Lower lobe of right lung (tissue), 2 donors: ENCODE measurements around the gene SLIT3. TPM values are rescaled to one million over a fixed set of nuclear protein-coding genes. Genes with fewer than 3 reads are reported as not detected.

Experiments
- ATAC-seq, 2 donors: fragments of 200-7000 bp; cut with Tn5 transposase; one replicate each; pipeline ENCODE4 v1.9.1; 2020 to 2022; ENCODE audit warnings: mild to moderate bottlenecking in 2 of 2, moderate library complexity in 2 of 2
- DNase-seq: peaks from one replicate; pipeline ENCODE4 v3.0.0-alpha.2; 2020
- H3K27ac ChIP-seq: fragments of 200-600 bp; one replicate; pipeline ENCODE4 v1.8.0; 2022
- H3K27me3 ChIP-seq: fragments of 200-600 bp; one replicate; pipeline ENCODE4 v1.8.0; 2022; ENCODE audit warnings: low read depth
- H3K36me3 ChIP-seq: fragments of 200-600 bp; one replicate; pipeline ENCODE4 v1.8.0; 2022; ENCODE audit warnings: mild to moderate bottlenecking
- H3K4me1 ChIP-seq: fragments of 200-600 bp; one replicate; pipeline ENCODE4 v1.8.0; 2022
- H3K4me3 ChIP-seq: fragments of 200-600 bp; one replicate; pipeline ENCODE4 v1.8.0; 2022; ENCODE audit warnings: mild to moderate bottlenecking
- H3K9me3 ChIP-seq: fragments of 200-600 bp; one replicate; pipeline ENCODE4 v1.8.0; 2022
- intact Hi-C: fragments of 100-400 bp; cut with DNase I; formaldehyde crosslinking; loops from one replicate; pipeline ENCODE4 v1.11.0; 2022
- total RNA-seq: library from RNA; stranded (reverse); fragmentation: NEBNext Ultra II Directional; extraction: Animal tissue kit (Norgen Biotek cat#: 25700); gene quantifications from one replicate; pipeline ENCODE4 v1.2.1, GENCODE V29; 2021
- TF ChIP-seq, protein P1 (sequence below): fragments of 200-600 bp; IDR thresholded peaks from one replicate; pipeline ENCODE4 v1.8.0; 2022; ENCODE audit warnings: antibody characterized with exemption, mild to moderate bottlenecking
- donor health status: DM: no; HTN: yes; CAD: no; lungs with severe emphysema.

SLIT3 gene
- total RNA-seq, 1 donor from 2014 or later: 48.6 TPM

DNA sequence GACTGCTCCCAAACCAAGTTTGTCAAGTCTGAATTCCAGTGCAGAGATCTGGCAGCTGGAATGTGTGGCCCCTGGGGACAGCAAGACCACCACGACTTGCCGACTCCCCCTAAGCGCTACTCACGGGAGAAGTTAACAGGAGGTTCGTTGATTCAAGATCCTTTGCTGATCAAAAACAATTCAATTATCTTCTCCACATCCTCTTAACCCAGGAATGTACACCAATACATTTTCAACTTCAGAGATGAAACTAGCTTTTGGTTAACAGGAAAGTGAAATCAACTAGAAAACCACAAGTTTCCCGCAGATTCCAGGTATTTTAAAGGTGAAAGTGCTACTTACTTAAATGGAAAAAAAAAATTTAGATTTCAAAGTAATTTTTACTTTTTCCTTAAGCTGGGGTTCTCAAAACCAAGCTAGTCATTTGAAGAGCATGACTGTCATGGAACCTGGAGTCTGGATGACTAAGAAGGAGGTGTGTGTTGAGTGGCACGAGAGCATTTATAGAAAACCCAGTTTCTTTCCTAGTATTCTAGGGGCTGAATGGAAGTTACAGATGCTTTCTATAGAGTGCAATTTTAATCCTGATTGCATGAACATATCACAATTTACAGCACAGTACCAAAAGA, 464.2 kb downstream of the SLIT3 start:
- H3K27me3 ChIP-seq: peaks cover 10% of the 10 kb centered on the region
- intact Hi-C loops: no loop called here
- H3K4me1 ChIP-seq: no peaks in the 10 kb centered on the region
- ATAC-seq (no peak), DNase-seq (no peak)
- no peaks in the 10 kb centered on the region for H3K36me3 ChIP-seq
- no peak overlapping the region for H3K4me3 ChIP-seq
- H3K27ac ChIP-seq: no peak overlapping the region
- H3K9me3 ChIP-seq: no peaks in the 10 kb centered on the region
- TF ChIP-seq, protein P1, sequence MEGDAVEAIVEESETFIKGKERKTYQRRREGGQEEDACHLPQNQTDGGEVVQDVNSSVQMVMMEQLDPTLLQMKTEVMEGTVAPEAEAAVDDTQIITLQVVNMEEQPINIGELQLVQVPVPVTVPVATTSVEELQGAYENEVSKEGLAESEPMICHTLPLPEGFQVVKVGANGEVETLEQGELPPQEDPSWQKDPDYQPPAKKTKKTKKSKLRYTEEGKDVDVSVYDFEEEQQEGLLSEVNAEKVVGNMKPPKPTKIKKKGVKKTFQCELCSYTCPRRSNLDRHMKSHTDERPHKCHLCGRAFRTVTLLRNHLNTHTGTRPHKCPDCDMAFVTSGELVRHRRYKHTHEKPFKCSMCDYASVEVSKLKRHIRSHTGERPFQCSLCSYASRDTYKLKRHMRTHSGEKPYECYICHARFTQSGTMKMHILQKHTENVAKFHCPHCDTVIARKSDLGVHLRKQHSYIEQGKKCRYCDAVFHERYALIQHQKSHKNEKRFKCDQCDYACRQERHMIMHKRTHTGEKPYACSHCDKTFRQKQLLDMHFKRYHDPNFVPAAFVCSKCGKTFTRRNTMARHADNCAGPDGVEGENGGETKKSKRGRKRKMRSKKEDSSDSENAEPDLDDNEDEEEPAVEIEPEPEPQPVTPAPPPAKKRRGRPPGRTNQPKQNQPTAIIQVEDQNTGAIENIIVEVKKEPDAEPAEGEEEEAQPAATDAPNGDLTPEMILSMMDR: no peak

DNA sequence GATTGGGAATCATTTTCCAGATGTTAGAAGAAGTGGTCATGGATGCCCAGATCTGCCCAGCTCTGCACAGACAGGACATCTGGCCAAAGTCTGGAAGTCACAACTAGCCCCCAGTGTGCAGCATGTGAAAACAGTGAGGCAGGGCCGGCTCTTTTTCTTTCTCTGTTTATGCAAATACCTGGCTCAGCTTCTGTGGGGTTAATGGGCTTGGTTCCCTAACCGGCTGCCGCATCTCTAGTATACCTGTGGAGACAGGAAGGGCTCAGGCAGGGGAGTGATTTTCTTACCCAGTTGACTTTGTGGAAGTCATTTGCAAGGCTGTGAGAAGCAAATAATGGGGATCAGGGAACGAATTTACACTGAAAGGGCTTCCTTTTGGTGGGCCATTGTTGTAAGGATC, 467.0 kb downstream of the SLIT3 start:
- H3K36me3 ChIP-seq: no peaks in the 10 kb centered on the region
- no peak for DNase-seq
- intact Hi-C loops: no loop called here
- no peak overlapping the region for H3K27ac ChIP-seq
- no peak for ATAC-seq
- TF ChIP-seq, protein P1: no peak
- H3K4me1 ChIP-seq: no peaks in the 10 kb centered on the region
- no peak overlapping the region for H3K4me3 ChIP-seq
- H3K9me3 ChIP-seq: no peaks in the 10 kb centered on the region
- H3K27me3 ChIP-seq: peaks cover 6% of the 10 kb centered on the region

DNA sequence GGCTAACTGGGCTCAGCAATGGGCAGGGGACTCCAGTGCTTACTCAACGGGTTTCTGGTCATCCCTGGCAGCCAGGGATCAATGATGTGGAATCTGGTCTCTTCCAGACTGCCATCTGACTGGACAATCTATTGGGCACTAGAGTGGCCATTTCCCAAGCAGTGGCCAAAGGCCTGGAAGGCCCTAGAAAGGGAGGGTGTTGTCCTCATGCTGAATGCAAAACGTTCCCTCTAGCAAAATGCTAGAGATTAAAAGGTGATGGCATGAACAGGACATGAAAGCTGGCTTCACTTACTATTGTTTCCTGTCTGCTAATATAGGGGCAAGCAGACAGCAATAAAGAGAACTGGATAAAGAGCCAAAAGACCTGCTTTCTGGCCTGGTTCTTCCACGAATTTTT, 467.6 kb downstream of the SLIT3 start:
- ATAC-seq (no peak), DNase-seq (no peak)
- Histone ChIP-seq H3K27me3 (peaks cover 6% of the 10 kb centered on the region), H3K4me3 (no peak overlapping the region), H3K27ac (no peak overlapping the region), H3K36me3 (no peaks in the 10 kb centered on the region), H3K9me3 (no peaks in the 10 kb centered on the region), H3K4me1 (no peaks in the 10 kb centered on the region)
- intact Hi-C loops: no loop called here
- TF ChIP-seq, protein P1: no peak

DNA sequence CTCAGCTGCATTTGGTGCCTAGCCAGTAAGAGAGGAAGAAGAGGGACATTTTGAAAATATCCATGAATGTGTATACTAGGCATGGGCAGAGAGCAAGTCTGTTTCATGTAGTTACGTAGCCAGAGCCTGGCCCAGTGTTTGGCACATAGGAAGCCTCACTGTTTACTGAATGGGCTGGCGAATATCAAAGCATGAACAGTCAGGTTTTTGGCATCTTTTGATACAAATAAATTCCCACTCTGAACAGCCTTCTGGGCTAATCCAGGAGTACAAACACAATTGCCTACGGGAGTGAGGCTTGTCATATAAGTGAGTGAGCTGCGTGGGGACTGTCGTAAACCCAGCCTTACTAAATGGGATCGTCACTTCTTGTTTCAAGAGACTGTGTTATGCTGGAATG, 468.6 kb downstream of the SLIT3 start:
- ATAC-seq (no peak), DNase-seq (no peak)
- Histone ChIP-seq H3K9me3 (no peaks in the 10 kb centered on the region), H3K36me3 (no peaks in the 10 kb centered on the region), H3K4me3 (no peak overlapping the region), H3K27me3 (peaks cover 6% of the 10 kb centered on the region), H3K27ac (no peak overlapping the region), H3K4me1 (no peaks in the 10 kb centered on the region)
- TF ChIP-seq, protein P1: no peak
- intact Hi-C loops: no loop called here

DNA sequence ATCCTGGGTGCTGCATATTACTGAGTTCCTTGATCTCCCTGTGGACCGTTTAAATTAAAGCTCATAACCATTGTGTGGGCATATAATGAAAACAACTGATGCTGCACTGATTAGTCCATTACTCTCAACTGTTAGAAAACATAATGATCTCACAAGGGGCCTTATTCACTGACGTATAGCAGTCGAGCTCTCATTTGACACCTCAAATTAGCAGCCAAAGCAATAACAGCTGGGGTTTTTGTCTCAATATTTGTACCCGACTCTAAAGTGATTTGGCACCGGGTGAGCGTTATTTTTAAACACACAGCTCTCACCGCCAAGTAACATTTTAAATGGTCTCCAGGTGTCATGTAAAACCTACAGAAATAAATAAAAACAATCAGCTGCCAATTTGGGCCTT, 469.6 kb downstream of the SLIT3 start:
- H3K27me3 ChIP-seq: peaks cover 6% of the 10 kb centered on the region
- no peak for ATAC-seq

More for the DNA sequence above, 469.6 kb downstream of the SLIT3 start:
- Histone ChIP-seq H3K27ac (no peak overlapping the region), H3K4me1 (no peaks in the 10 kb centered on the region), H3K36me3 (no peaks in the 10 kb centered on the region), H3K9me3 (no peaks in the 10 kb centered on the region), H3K4me3 (no peak overlapping the region)
- intact Hi-C loops: no loop called here
- TF ChIP-seq, protein P1: no peak
- DNase-seq: no peak
